Measurements from ENCODE around the gene C4BPA. TPM values are rescaled to one million over a fixed set of nuclear protein-coding genes. Genes with fewer than 3 reads are reported as not detected.

The C4BPA gene
- polyA plus RNA-seq, 1 experiment, result not detected

- POLR2A ChIA-PET, result no interaction called here
- CTCF ChIA-PET, result interaction anchor here (1.1 kb wide), 1 partner anchor 230 kb away, joined by 4 read pairs; no protein-coding TSS in a partner anchor
- no peak for DNase-seq (ENCODE audit: low read depth)
- Histone ChIP-seq H3K4me3 (ENCODE audit: low read depth, low read length) (no peak overlapping the region), H3K36me3 (ENCODE audit: control insufficient read depth, insufficient read depth, low read length) (no peaks in the 10 kb centered on the region), H3K27me3 (ENCODE audit: control insufficient read depth, insufficient read depth, low read length) (no peaks in the 10 kb centered on the region; the same call in 1 of the 2 replicates)
- TF ChIP-seq CTCF (IDR thresholded peaks at IDR 0.05; ENCODE audit: insufficient read depth, low read depth, low read length), result no peak
Observed at GRCh38 chr1:207174913-207175312, 70.9 kb downstream of the C4BPA start.

DNA sequence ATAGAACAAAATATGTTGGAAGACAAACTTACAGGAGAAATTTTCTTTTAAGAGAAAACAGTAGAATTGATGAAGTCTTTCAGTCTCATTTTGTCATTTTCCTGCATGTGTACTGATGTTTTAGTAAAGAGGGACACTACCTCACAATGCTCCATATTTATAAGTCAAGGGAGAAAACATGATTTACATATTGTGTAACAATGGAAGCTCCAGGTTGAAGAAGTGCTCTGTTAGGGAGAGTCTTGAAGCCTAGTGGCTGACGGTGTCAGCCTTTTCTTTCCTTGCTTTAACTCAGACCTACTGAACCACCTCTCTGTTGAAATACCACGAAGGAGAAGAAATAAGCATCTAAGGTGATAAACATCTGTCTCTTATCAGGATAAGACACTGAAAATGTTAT, 75.0 kb downstream of the C4BPA start:
- Histone ChIP-seq H3K36me3 (ENCODE audit: control insufficient read depth, insufficient read depth, low read length) (no peaks in the 10 kb centered on the region), H3K4me3 (ENCODE audit: low read depth, low read length) (no peak overlapping the region), H3K27me3 (ENCODE audit: control insufficient read depth, insufficient read depth, low read length) (no peaks in the 10 kb centered on the region; the same call in 1 of the 2 replicates)
- DNase-seq (ENCODE audit: low read depth), result no peak
- TF ChIP-seq CTCF (IDR thresholded peaks at IDR 0.05; ENCODE audit: insufficient read depth, low read depth, low read length), result no peak
- POLR2A ChIA-PET, result no interaction called here
- CTCF ChIA-PET, result no interaction called here

DNA sequence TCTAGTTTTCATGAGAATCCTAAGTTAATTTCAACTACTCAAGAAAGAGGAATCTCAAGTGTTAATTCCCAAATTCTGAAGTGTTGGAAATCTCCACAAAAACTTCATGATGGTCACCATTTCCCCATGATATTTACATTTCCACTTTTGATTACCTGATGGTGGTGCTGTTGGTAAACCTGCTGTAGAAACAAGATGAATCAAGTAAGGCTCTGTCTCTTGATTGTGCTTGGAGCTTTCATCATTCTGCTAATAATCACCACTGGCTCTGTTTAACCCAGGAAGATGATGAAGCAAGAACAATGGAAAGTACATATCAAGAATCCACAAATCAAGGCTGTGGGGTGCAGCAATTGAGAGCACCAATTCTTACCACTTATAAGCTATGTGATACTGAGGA, 77.8 kb downstream of the C4BPA start:
- Histone ChIP-seq H3K4me3 (ENCODE audit: low read depth, low read length) (no peak overlapping the region), H3K36me3 (ENCODE audit: control insufficient read depth, insufficient read depth, low read length) (no peaks in the 10 kb centered on the region), H3K27me3 (ENCODE audit: control insufficient read depth, insufficient read depth, low read length) (no peaks in the 10 kb centered on the region; the same call in 1 of the 2 replicates)
- POLR2A ChIA-PET, result no interaction called here
- CTCF ChIA-PET, result interaction anchor here (2.2 kb wide), 1 partner anchor 223 kb away, joined by 7 read pairs; no protein-coding TSS in a partner anchor
- no peak for DNase-seq (ENCODE audit: low read depth)
- TF ChIP-seq CTCF (IDR thresholded peaks at IDR 0.05; ENCODE audit: insufficient read depth, low read depth, low read length), result no peak

DNA sequence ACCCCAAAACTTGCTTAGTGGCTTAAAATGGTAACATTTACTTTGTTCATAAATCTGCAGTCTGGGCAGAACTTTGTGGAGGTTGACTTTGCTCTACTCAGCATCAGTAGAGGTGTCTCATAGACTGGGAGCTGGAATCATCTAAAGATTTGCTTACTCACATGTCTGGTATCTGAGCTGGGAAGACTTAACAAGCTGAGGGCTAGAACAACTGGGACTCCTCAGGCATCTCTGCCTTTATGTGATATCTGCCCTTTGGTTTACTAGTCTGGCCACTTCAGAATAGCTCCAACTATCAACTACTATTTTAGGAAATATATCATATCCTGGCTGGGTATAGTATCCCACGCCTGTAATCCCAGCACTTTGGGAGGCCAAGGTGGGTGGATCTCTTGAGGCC, 82.5 kb downstream of the C4BPA start:
- H3K4me3 ChIP-seq (ENCODE audit: low read depth, low read length), result no peak overlapping the region
- ChIA-PET POLR2A (no interaction called here), CTCF (interaction anchor here (0.6 kb wide), 1 partner anchor 86 kb away, joined by 6 read pairs; no protein-coding TSS in a partner anchor)
- no peaks in the 10 kb centered on the region for H3K36me3 ChIP-seq (ENCODE audit: control insufficient read depth, insufficient read depth, low read length)
- H3K27me3 ChIP-seq (ENCODE audit: control insufficient read depth, insufficient read depth, low read length), result no peaks in the 10 kb centered on the region
- no peak for TF ChIP-seq CTCF (IDR thresholded peaks at IDR 0.05; ENCODE audit: insufficient read depth, low read depth, low read length)
- DNase-seq (ENCODE audit: low read depth), result no peak

DNA sequence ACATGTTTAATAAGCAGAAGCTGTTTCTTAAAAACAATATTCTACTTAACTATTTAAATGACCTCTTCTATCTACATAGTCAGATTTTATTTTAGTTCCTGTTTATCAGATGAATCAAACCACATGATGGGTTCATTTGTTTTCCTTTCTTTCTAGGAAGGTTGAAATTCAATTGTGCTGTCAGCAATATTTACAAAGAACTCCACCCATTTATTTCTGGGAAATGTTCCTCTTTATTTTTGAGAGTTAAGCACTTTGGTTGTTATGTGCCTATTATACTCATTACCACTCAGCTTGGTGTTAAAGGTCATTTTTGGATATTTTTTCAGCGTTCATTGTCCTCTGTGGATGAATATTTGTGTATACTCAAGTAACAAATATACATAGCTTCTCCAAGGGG, 84.9 kb downstream of the C4BPA start:
- CTCF ChIA-PET, result no interaction called here

More for the DNA sequence above, 84.9 kb downstream of the C4BPA start:
- Histone ChIP-seq H3K27me3 (ENCODE audit: control insufficient read depth, insufficient read depth, low read length) (no peaks in the 10 kb centered on the region), H3K4me3 (ENCODE audit: low read depth, low read length) (no peak overlapping the region), H3K36me3 (ENCODE audit: control insufficient read depth, insufficient read depth, low read length) (no peaks in the 10 kb centered on the region)
- DNase-seq (ENCODE audit: low read depth), result no peak
- TF ChIP-seq CTCF (IDR thresholded peaks at IDR 0.05; ENCODE audit: insufficient read depth, low read depth, low read length), result no peak
- POLR2A ChIA-PET, result no interaction called here

All from BJ (cell line).